LNCAP (cell line): ENCODE data around the gene GMEB2.

ENCODE experiments used
- CTCF ChIP-seq: fragments of 450-650 bp; IDR thresholded peaks from 2 replicates; pipeline ENCODE4 v1.5.1; 2017; ENCODE audit warnings: mild to moderate bottlenecking

GMEB2 gene

GRCh38 chr20:63617092-63617875 is 9.6 kb downstream of the GMEB2 start:
- no peak for TF ChIP-seq CTCF

- TF ChIP-seq CTCF = 0 out of 2 replicates have a peak, but pooled peaks have one; percentile 25
Measured at GRCh38 chr20:63613863-63614594, 12.9 kb downstream of the GMEB2 start.

- no peak for TF ChIP-seq CTCF
Measured at GRCh38 chr20:63612276-63612931, 14.5 kb downstream of the GMEB2 start.

GRCh38 chr20:63611646-63612045 is 15.3 kb downstream of the GMEB2 start:
- TF ChIP-seq CTCF = no peak

GRCh38 chr20:63610581-63611435 is 16.1 kb downstream of the GMEB2 start:
- TF ChIP-seq CTCF = no peak

GRCh38 chr20:63606686-63607085 is 20.2 kb downstream of the GMEB2 start:
- TF ChIP-seq CTCF = no peak

- no peak for TF ChIP-seq CTCF
Measured at GRCh38 chr20:63602321-63602720, 24.6 kb downstream of the GMEB2 start.
